ENCODE measurements around the gene DCK.

Gene DCK

DNA sequence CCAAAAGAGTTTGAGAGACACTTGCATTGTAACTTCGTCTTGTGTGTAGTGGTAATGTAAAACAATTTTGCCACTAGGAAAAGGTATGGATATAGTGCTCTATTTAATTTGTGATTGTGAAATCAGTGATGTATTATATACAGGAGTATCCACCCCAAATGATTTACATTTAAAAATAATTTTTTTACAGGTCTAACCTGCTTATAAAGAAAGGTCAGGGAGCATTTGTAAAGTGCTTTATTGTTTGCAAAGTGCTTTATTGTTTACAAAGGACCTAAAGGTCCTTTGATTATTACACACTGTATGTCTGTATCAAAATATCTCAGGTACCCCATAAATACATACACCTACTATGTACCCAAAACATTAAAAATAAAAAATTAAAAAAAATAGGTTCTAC, 70.3 kb downstream of the DCK start:
- DNase-seq (ENCODE audit: low read depth, low spot score), result no peak

DNA sequence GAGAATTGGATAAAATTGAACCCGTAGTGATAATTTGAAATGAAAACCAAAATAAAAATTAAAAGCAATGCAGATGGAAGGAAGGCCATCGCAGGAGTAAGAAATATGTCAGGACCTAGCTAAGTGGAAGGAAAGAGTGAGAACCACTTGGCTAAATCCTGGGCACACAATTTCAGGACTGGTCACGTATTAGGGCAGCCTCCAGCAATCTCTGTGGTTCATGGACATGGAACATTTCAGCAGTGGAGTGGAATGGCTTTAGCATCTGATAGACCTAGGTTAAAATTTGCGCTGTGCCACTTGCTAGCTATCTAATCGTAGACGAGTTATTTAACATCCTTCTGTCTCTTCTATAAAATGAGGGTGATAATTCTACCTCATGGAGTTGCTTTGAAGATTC, 71.1 kb downstream of the DCK start:
- DNase-seq (ENCODE audit: low read depth, low spot score), result no peak

GRCh38 chr4:71065991-71066510, 72.6 kb downstream of the DCK start:
- DNase-seq (ENCODE audit: low read depth, low spot score), result no peak

GRCh38 chr4:71066737-71067716, 73.6 kb downstream of the DCK start:
- no peak for DNase-seq (ENCODE audit: low read depth, low spot score)

DNA sequence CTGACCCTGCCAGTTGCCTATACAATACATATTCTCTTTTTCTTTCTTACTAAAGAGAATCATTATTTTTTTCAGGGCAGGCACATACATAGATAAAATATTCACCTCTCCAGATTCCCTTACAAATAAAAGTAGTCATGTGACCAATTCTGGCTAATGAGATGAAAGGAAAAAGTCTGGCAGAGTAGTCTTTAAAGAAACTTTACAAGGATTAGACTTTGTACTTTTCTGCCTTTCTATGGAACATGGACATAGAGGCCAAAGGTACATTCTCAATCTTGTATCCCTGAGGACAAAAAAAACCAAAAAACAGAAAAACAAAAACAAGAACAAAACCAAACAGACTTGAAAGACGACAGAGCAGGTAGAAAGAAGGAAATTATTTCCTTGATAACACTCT, 75.6 kb downstream of the DCK start:
- no peak for DNase-seq (ENCODE audit: low read depth, low spot score)

DNA sequence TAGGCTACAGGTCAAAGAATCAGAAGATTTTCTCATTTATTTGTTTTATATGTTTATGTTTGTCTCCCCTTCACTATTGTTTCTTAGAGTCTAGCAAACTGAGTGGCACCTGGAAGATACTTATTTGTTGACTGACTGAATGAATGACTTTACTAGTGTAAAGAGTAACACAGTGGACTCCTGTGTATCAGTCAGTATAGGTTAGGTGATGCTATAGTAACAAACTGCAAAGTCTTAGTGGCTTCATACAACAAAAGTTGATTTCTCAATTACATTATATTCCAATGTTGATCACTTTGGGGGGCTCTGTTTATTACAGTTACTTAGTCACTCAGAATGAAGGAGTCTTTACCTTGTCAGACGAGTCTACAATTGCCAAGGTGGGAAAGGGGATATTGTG, 76.6 kb downstream of the DCK start:
- no peak for DNase-seq (ENCODE audit: low read depth, low spot score)

DNA sequence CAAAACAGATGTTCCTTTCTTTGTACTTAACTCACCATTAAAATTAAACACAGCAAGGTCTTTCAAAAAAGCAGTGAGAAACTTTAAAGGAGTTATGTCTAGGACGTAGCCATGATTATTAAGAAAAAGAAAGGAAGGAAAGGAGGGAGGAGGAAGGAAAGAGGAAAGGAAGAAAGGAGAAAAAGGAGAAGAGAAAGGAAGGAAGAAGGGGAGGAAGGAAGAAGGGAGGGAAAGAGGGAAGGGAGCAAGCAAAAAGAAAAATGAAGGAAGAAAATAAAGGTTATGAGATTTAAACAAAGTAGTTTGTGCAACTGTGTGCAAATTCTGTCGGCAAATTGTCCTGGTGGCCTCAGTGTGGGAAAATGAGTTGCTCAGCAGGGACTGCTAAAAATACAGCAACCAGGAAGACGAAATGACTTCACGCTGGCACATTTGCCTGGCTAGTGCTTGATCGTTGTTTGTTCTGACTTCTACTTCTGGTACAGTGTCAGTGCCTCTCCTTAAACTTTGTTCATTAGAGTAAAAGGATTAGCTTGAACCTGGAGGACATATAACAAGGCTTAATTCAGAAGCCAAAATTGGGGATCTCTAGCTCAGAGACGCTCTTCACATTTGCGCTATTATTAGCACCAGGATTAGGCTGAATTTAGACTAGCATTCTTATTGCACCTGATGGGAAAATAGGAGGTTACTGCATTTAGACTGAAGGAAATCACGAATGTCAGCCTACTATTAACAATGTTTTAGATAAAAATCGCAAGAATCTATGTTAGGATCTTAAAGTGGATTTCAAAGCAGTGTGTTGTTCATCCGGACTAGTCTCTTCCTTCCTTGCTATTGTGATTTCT, 81.2 kb downstream of the DCK start:
- DNase-seq (ENCODE audit: low read depth, low spot score), result no peak

Data from activated CD4-positive, CD25-positive, alpha-beta regulatory T cell treated with anti-CD3 and anti-CD28 coated beads, Interleukin-2, amount 50 U/mL, for 16 hours (primary cell).